GM18907 (cell line): ENCODE measurements around the gene COL27A1.

ENCODE experiments used
- ATAC-seq: cut with Tn5 transposase; IDR thresholded peaks from one replicate; pipeline ENCODE4 v1.9.1; 2021; ENCODE audit warnings: mild to moderate bottlenecking, moderate library complexity; ENCODE audit not compliant: unreplicated experiment

COL27A1 gene

GRCh38 chr9:114261987-114262386, 106.7 kb downstream of the COL27A1 start:
- ATAC-seq = no peak

GRCh38 chr9:114263853-114264510, 108.6 kb downstream of the COL27A1 start:
- ATAC-seq = no peak

GRCh38 chr9:114264806-114265550, 109.6 kb downstream of the COL27A1 start:
- no peak for ATAC-seq

GRCh38 chr9:114266969-114267368, 111.6 kb downstream of the COL27A1 start:
- ATAC-seq = no peak

- no peak for ATAC-seq
Observed at GRCh38 chr9:114269023-114269422, 113.7 kb downstream of the COL27A1 start.

GRCh38 chr9:114270120-114270975, 115.0 kb downstream of the COL27A1 start:
- no peak for ATAC-seq

GRCh38 chr9:114271556-114272510, 116.5 kb downstream of the COL27A1 start:
- ATAC-seq = no peak

- no peak for ATAC-seq
Observed at GRCh38 chr9:114272739-114273431, 117.5 kb downstream of the COL27A1 start.

GRCh38 chr9:114273461-114273881, 118.1 kb downstream of the COL27A1 start:
- no peak for ATAC-seq

- no peak for ATAC-seq
Observed at GRCh38 chr9:114274217-114274616, 118.9 kb downstream of the COL27A1 start.

GRCh38 chr9:114275246-114276004, 120.1 kb downstream of the COL27A1 start:
- no peak for ATAC-seq

GRCh38 chr9:114276908-114277821, 121.8 kb downstream of the COL27A1 start:
- ATAC-seq = no peak

GRCh38 chr9:114278356-114278755, 123.0 kb downstream of the COL27A1 start:
- no peak for ATAC-seq

- ATAC-seq = no peak
Observed at GRCh38 chr9:114278881-114279570, 123.7 kb downstream of the COL27A1 start.

GRCh38 chr9:114279693-114280092, 124.4 kb downstream of the COL27A1 start:
- no peak for ATAC-seq

- ATAC-seq = no peak
Observed at GRCh38 chr9:114280636-114281472, 125.5 kb downstream of the COL27A1 start.
